ENCODE results near the gene RAE1.

Gene RAE1

DNA sequence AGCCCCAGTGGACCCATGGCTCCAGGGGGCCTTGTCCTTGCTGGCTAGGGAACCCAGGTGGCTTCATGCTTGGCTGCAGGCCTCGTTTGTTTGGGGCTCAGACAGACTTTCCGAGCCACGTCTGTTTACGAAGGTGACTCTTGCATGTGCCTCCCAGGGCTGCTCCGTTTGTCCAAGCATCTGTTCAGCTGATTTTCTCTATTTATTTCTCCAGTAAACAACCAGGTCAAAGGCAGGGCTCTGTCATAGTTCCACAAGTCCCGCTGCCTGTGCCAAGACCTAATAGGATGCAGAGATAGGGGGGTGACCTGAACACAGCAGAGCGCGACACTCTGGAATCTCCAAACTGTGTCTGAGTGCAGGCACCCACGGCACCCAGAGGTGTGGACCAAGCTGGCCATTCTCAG, 34.3 kb upstream of the RAE1 start:
- in situ Hi-C loops (cut with HindIII; ENCODE audit: low pct_ligation_motif_present, low sequenced_read_pairs), result no loop called here
- H3K4me3 ChIP-seq (ENCODE audit: low read depth, low read length), result no peak overlapping the region
- DNase-seq, result no peak
- TF ChIP-seq, protein P1, sequence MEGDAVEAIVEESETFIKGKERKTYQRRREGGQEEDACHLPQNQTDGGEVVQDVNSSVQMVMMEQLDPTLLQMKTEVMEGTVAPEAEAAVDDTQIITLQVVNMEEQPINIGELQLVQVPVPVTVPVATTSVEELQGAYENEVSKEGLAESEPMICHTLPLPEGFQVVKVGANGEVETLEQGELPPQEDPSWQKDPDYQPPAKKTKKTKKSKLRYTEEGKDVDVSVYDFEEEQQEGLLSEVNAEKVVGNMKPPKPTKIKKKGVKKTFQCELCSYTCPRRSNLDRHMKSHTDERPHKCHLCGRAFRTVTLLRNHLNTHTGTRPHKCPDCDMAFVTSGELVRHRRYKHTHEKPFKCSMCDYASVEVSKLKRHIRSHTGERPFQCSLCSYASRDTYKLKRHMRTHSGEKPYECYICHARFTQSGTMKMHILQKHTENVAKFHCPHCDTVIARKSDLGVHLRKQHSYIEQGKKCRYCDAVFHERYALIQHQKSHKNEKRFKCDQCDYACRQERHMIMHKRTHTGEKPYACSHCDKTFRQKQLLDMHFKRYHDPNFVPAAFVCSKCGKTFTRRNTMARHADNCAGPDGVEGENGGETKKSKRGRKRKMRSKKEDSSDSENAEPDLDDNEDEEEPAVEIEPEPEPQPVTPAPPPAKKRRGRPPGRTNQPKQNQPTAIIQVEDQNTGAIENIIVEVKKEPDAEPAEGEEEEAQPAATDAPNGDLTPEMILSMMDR (IDR thresholded peaks at IDR 0.05; ENCODE audit: low read depth, low read length, missing control alignments), result no peak
- H3K27ac ChIP-seq, result no peak overlapping the region
- no peaks in the 10 kb centered on the region for H3K27me3 ChIP-seq (replicated peaks)
- no peaks in the 10 kb centered on the region for H3K36me3 ChIP-seq (replicated peaks)

DNA sequence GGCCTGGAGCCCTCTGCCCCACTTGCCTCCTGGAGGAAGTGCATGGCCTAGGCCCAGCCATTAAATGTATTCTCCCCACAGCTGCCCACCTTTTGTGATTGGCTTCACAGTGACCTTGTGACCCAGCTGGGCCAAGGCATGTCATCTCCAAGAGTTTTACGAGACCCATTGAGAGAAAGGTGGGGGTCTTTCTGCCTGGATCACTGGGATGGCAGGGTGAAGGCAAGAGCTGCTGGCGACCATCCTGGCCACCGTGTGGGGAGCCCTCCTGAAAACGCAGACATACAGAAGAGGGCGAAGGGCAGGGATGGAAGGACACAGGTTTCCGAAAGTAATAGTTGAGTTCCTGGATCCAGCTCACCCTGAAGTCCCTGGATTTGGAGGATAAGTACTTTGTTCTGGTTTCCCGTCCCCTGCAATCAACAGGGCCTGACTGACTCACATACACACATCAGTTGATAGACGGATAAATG, 33.7 kb upstream of the RAE1 start:
- in situ Hi-C loops (cut with HindIII; ENCODE audit: low pct_ligation_motif_present, low sequenced_read_pairs), result no loop called here
- DNase-seq, result no peak
- Histone ChIP-seq H3K27me3 (replicated peaks) (no peaks in the 10 kb centered on the region), H3K36me3 (replicated peaks) (no peaks in the 10 kb centered on the region), H3K4me3 (ENCODE audit: low read depth, low read length) (no peak overlapping the region), H3K27ac (no peak overlapping the region)
- TF ChIP-seq, protein P1 (IDR thresholded peaks at IDR 0.05; ENCODE audit: low read depth, low read length, missing control alignments), result no peak

DNA sequence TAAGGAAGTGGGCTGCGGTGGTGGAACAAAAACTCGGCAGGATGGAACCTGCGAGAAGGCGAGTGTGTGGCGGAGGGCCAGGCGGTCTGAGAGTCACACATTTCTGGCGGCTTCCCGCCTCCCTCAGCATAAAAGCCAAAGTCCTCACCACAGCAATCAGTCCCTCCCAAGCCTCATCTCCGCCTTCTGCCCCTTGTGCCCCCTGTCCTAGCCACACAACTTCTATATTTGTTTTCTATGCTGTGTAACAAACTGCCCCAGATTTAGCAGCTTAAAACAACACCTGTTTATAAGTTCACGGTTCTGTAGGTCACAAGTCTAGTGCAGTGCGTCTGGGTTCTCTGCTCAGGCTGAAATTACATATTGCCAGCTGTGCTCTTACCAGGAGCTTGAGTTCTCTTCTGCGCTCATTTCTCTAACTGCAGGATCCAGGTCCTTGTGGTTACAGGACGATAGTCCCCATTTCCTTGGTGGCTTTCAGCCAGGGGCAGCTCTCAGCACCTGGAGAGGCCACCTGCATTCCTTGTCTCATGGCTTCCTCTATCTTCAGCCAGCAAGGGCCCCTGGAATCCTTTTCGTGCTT, 33.2 kb upstream of the RAE1 start:
- Histone ChIP-seq H3K36me3 (replicated peaks) (no peaks in the 10 kb centered on the region), H3K27ac (no peak overlapping the region), H3K4me3 (ENCODE audit: low read depth, low read length) (no peak overlapping the region), H3K27me3 (replicated peaks) (no peaks in the 10 kb centered on the region)
- TF ChIP-seq, protein P1 (IDR thresholded peaks at IDR 0.05; ENCODE audit: low read depth, low read length, missing control alignments), result no peak
- in situ Hi-C loops (cut with HindIII; ENCODE audit: low pct_ligation_motif_present, low sequenced_read_pairs), result no loop called here
- DNase-seq, result no peak

DNA sequence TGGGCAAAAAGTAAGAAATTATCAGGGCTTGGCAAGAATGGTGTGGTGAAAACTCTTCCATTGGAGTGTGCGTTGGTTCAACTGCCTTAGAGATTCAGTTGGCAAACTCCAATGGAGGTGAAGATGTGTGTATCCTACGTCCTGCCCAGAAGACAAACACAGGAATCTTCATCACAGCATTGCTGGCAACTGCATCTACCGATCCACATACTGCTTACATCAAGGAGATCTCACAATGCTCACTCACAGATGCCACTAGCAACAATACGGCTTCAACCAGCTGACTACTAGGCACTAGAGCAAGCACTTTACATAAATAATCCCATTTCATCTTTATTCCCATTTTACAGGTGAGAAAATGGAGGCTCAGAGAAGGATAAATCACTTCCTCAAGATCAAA, 31.5 kb upstream of the RAE1 start:
- Histone ChIP-seq H3K4me3 (ENCODE audit: low read depth, low read length) (no peak overlapping the region), H3K27ac (no peak overlapping the region), H3K27me3 (replicated peaks) (peaks cover 3% of the 10 kb centered on the region), H3K36me3 (replicated peaks) (no peaks in the 10 kb centered on the region)
- in situ Hi-C loops (cut with HindIII; ENCODE audit: low pct_ligation_motif_present, low sequenced_read_pairs), result no loop called here
- no peak for DNase-seq
- TF ChIP-seq, protein P1 (IDR thresholded peaks at IDR 0.05; ENCODE audit: low read depth, low read length, missing control alignments), result no peak

DNA sequence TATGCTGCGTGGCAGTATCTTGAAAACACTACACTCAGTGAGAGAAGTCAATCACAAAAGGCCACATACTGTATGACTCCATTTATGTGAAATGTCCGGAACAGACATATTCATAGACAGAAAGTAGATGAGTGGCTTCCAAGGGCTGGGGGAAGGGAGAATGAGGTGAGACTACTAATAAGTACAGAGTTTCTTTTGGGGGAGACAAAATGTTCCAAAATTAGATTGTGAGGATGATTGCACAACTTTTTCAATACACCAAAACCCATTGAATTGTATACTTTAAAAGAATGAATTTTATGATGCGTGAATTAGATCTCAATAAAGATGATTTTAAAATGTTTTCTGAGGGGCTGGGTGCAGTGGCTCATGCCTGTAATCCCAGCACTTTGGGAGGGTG, 30.7 kb upstream of the RAE1 start:
- in situ Hi-C loops (cut with HindIII; ENCODE audit: low pct_ligation_motif_present, low sequenced_read_pairs), result no loop called here
- Histone ChIP-seq H3K36me3 (replicated peaks) (no peaks in the 10 kb centered on the region), H3K27me3 (replicated peaks) (peaks cover 3% of the 10 kb centered on the region), H3K27ac (no peak overlapping the region), H3K4me3 (ENCODE audit: low read depth, low read length) (no peak overlapping the region)
- TF ChIP-seq, protein P1 (IDR thresholded peaks at IDR 0.05; ENCODE audit: low read depth, low read length, missing control alignments), result no peak
- DNase-seq, result no peak

DNA sequence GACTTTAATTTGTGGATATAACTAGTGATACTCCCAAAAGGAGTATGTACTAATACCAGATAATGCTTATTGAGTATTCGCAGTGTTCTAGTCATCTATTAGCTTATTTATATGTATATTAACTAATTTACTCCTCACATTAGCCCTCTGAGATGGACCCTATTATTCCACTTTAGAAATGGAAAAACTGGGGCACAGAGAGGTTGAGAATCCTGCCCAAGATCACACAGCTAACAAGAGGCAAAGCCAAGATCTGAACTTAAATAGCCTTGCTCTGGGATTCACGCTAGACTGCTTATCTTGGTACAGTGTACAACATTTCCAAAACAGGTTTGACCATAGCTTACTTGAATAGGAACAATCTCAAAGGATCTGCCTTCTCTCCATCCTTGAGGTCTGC, 29.9 kb upstream of the RAE1 start:
- no peak overlapping the region for H3K4me3 ChIP-seq (ENCODE audit: low read depth, low read length)
- DNase-seq, result no peak
- in situ Hi-C loops (cut with HindIII; ENCODE audit: low pct_ligation_motif_present, low sequenced_read_pairs), result no loop called here
- H3K27ac ChIP-seq, result no peak overlapping the region
- peaks cover 3% of the 10 kb centered on the region for H3K27me3 ChIP-seq (replicated peaks)
- TF ChIP-seq, protein P1 (IDR thresholded peaks at IDR 0.05; ENCODE audit: low read depth, low read length, missing control alignments), result no peak
- no peaks in the 10 kb centered on the region for H3K36me3 ChIP-seq (replicated peaks)
